CD4-positive, alpha-beta T cell treated with Interleukin-15 for 4 hours (primary cell): Measurements from ENCODE around the gene HSP90AB1.

Experiments used
- DNase-seq: peaks from one replicate; pipeline ENCODE4 v3.0.0-alpha.2; 2020; ENCODE audit warnings: low spot score

Gene HSP90AB1

GRCh38 chr6:44255871-44256774 is 9.2 kb downstream of the HSP90AB1 start:
- no peak for DNase-seq

GRCh38 chr6:44256775-44257024 is 9.8 kb downstream of the HSP90AB1 start:
- DNase-seq = no peak

DNA sequence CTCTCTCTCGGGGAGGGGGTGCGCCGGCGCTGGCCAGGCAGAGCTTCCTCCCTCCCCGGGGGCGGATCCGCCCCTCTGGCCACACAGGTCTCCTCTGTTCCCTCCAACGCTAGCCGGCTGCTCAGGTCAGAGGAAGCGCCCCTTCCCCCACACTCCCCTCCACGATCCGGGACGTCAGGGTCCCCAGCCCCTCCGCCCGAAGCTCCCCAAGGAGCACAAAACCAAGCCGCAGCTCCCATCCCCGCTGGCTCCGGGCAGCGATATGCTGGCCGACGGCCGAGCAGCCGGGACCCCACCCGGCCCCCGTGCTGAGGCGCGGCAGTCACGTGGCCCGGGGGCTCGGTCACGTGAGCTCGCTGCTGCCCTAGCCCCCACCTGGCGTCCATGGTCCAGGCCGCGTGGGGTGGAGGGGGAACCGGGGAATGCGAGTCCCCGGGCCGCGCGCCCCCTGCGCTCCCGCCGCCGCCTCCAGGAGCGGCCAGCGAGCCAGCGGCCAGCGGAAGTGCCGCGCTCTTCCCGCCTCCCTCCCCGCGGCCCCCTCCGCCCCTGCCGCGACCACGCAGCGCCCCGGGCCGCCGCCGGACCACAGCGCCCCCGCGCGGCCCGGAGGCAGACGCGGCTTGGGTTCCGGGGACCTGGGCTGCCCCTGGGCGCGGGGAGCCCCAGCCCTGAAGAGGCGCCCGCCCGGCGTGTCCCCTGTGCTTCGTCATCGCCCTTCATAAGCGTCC is 10.3 kb downstream of the HSP90AB1 start, which contains the start of gene SLC35B2:
Gene SLC35B2, minus strand, starts transcription at position 504 of the 728 bp plus-strand sequence. Its CDS starts 118 bp downstream, at position 386.
- peak; percentile 66 for DNase-seq

DNA sequence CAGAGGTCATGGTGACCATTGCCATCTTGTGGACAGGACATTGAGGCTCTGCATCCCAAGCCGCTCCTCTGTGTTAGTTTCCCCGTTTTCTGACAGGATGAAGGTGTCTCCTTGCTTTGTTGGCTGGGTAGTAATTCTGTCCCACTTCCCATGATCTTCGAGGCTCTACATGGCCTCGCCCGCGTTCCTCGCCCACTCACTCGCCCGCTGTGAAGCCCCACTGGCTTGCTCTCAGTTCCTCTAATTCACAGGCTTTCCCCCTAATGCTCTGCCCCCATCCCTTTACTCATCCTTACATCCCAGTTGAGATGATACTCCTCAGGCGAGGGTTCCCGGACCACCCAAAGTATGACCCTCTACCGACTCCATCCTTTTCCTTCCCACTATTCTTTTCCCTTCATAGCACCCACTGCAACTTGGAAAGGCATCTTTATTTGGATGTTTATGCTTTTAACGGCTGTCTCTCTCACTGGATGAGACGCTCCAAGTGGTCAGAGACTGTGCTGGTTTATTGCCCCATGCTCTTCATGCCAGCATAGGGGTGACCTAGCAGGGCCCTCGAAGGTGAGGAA is 10.9 kb downstream of the HSP90AB1 start:
- DNase-seq = no peak

- no peak for DNase-seq
These were observed 11.5 kb downstream of the HSP90AB1 start for GRCh38 chr6:44258325-44258863.

DNA sequence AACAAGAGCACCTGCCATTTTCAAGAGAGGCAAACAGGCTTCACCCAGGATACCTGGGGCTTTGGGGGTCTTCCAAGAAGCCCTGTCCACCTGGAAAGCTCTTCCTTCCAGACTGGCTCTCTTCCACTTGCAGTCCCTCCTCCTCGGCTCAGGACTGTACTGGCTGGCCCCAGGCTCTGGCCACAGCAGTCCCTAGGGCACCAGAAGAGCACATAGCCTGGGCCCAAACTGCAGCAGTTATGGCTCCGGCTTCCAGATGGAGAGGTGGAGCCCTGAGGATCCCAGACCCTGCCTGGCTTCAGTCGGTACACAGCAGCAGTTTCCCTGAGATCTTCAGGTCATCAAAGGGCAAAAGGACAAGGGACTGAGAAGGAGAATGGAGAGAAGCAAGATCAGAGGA is 12.0 kb downstream of the HSP90AB1 start:
- no peak for DNase-seq

DNA sequence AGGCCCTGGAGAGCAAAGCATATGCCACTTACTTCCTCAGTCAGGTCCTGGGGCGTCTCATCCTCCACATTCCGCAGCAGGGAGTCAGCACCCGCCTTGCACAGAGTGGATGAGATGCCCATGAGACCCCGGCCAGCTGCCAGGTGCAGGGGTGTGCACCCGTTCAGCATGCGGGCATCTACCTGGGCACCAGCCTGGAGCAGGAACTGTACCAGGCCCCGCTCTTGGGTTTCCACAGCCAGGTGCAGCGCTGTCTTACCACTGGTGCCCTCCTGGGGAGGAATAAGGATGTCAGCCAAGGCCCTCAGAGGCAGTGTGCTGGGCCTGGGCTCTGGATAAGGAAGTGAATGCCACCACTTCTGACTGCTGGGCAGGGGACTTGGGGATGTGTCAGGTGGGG is 13.1 kb downstream of the HSP90AB1 start:
- DNase-seq = no peak

DNA sequence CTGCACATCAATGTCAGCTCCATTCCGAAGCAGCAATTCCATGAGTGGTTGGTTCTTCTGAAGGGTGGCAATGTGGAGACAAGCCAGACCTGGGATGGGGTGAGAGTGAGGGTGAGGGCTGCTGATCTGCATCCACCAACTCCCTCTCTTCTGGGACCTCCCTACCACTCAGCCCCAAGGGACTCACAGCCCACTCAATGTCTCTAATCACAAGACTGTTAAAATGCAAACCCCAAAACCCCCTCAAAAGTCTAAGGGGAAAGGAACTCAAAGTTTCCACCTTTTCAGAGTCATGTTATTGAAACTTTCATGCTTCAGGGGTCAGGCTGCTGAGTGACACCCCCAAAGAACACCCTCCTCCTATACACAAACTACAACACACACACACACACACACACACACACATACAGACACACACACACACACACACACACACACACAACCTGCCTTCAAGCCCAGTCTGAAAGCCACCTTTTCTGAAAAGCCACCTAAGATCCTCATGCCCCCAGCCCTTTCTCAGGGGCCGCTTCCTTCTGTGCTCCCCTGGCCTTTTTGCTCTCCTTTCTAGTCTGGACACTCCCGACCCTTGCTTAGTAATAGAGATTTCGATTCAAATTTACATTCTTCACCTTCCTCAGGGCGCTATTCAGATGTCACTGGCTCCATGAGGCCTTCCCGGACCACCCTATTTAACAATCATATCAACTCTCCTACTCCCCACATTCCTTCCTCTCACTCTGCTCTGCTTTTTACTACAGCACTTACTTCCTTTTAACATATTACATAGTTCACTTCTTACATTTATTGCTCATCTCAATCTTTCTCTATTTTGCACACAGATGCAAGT is 13.8 kb downstream of the HSP90AB1 start:
- no peak for DNase-seq

DNA sequence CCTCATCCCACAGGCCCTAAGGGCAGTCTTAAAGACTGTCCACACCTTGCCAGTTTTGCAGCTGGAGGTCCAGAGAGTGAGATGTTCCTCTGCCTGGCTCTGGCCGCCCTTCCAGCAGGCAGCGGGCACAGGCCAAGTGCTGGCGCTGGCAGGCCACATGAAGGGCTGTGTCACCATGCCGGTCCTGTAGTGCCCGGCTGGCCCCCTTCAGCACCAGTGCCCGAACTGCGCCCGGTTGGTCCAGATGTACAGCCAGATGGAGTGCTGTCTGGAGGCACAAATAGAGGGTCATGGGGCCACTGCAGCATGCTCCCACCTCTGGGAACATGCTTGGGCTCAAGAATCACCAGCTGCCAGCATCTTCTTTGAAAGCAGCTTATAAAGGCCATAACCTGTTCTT is 14.7 kb downstream of the HSP90AB1 start:
- DNase-seq = no peak

DNA sequence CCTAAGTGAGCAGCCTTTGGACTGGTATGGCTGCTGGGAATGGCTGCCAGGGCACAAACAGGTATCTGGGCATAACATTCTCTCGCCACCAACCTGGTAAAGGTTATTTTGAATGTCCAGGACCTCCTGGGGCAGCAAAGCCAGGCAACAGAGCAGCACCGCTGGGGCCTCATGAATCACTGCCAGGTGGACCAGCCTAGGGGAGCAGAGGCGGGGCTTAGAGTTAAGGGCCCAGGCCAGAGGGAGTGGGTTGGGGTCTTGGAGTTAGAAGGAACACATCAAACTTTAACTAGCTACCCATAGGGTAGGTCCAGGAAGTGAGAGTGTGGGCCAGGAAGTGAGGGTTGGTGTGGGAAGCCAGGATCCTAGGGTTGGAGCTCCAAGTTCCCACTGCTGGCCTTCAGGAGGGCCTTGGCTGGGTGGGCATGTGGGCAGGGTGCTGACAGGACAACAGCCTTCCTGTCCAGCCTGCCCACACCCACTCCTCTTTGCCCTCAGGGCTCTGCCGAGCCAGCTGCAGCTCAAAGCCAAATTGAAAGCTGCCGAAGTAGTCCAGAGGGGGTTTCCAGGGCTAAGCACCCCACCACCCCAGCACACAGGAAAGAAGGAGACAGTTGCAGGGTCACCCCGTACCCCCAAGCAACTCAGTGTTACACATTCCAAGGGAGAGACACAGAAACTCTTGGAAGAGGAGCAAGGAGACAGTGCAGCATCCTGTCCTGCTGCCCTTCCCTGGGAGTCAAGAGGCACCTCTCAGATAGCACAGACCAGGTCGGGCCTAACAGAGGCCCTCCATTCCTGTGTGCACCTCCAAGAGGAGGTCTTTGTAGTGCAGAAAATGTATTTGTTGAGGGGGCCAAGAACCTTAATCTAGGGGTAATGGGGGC is 15.8 kb downstream of the HSP90AB1 start:
- no peak for DNase-seq

GRCh38 chr6:44263354-44264100 is 16.6 kb downstream of the HSP90AB1 start:
- peak; percentile 49 for DNase-seq

DNA sequence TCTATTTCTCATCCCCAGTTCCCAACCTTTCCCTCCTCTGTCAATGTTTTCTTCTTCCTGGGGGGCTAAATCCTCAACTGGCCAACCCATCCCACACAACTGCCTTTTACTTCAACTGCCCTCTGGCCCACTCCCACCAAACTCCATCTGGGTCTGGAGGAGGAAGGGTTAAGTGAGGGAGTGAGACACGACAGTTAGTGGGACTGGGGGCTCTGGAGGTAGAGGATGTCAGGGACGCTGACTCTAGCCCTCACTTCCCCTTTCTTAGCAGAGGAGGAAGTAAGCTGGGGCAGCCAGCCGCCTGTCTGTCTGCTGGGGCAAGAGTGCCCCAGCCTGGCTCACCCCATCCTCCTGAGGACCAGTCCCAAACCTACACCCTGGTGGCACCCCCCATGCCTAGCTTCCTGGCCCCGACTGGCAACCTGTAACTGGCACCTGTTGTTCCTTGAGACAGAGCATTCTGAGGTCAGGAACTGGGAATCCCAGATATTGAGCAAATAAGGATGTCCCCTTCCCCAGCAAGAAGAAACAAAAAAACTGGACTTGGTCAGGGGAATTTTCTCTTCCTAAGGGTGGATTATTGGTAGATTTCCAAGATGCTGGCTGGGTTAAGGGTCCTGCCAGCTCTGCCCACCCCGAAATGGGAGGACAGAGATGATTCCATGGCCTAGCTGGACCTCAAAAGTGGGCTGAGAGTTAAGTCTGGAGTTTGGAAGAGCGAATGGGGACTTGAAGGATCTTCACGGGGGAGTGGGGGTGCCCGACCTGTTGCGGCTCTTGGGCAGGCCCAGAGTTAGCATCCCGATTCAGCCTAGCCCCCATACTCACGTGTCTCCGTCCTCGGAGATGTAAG is 17.5 kb downstream of the HSP90AB1 start:
- DNase-seq = peak; percentile 46

GRCh38 chr6:44265007-44265721 is 18.3 kb downstream of the HSP90AB1 start, which contains the start of gene NFKBIE:
NFKBIE (minus strand) TSS chr6:44265551; CDS start chr6:44265346, 205 bp downstream.
- DNase-seq = peak; percentile 95

- DNase-seq = no peak
These were observed 18.9 kb downstream of the HSP90AB1 start for GRCh38 chr6:44265722-44266233.

GRCh38 chr6:44266347-44266746 is 19.4 kb downstream of the HSP90AB1 start:
- no peak for DNase-seq

- DNase-seq = no peak
These were observed 20.4 kb downstream of the HSP90AB1 start for GRCh38 chr6:44267252-44267651.

- DNase-seq = peak; percentile 69
These were observed 21.3 kb downstream of the HSP90AB1 start for GRCh38 chr6:44268095-44268628.
